Subcutaneous adipose tissue (tissue), 4 donors: ENCODE measurements around the gene LLPH. TPM values are rescaled to one million over a fixed set of nuclear protein-coding genes. Genes with fewer than 3 reads are reported as not detected.

Experiments
- total RNA-seq, 4 donors: library from RNA; depleted of rRNA; stranded (reverse); fragments of >200 nt; gene quantifications; one replicate each; pipeline ENCODE4 v1.1.0, GENCODE V29; 2016
- TF ChIP-seq, protein P1 (sequence below): fragments of 450-650 bp; IDR thresholded peaks from one replicate; pipeline ENCODE4 v1.5.1; 2016; ENCODE audit warnings: low read depth, mild to moderate bottlenecking, control low read depth, antibody characterized with exemption, moderate library complexity

LLPH gene
- total RNA-seq, 4 donors from 2014 or later, result 4.9 to 6.8 (median 5.5) TPM

DNA sequence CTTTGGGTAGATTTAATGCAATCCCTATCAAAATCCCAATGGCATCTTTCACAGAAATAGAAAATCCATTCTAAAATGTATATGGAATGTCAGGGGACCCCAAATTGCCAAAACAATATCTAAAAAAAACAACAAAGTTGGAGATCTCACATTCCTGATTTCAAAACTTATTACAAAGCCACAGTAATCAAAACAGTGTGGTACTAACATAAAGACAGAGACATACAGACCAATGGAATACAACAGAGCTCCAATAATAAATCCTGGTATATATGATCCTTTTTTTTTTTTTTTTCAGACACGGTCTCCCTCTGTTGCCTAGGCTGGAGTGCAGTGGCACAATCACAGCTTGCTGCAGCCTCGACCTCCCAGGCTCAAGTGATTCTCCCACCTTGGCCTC, 34.6 kb upstream of the LLPH start:
- TF ChIP-seq, protein P1, sequence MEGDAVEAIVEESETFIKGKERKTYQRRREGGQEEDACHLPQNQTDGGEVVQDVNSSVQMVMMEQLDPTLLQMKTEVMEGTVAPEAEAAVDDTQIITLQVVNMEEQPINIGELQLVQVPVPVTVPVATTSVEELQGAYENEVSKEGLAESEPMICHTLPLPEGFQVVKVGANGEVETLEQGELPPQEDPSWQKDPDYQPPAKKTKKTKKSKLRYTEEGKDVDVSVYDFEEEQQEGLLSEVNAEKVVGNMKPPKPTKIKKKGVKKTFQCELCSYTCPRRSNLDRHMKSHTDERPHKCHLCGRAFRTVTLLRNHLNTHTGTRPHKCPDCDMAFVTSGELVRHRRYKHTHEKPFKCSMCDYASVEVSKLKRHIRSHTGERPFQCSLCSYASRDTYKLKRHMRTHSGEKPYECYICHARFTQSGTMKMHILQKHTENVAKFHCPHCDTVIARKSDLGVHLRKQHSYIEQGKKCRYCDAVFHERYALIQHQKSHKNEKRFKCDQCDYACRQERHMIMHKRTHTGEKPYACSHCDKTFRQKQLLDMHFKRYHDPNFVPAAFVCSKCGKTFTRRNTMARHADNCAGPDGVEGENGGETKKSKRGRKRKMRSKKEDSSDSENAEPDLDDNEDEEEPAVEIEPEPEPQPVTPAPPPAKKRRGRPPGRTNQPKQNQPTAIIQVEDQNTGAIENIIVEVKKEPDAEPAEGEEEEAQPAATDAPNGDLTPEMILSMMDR, result no peak

DNA sequence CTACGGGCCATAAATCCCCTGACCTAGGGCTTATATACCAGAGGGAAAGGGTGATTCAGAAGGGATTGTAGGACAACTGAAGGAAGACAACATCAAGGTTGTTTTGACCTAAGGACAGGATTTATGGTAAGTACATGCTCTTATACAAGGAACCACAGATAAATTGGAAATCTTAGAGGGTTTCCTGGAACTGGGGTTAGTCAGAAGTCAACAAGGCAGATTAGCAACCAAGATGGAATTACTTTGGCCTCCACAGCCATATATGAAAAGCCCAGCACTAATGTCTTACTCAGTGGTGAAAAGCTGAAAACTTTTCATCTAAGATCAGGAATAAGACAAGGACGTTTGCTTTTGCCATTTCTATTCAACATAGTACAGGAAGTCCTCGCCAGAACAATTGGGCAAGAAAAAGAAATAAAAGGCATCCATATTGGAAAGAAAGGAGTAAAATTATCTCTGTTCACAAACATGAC, 33.8 kb upstream of the LLPH start:
- TF ChIP-seq, protein P1, result no peak

DNA sequence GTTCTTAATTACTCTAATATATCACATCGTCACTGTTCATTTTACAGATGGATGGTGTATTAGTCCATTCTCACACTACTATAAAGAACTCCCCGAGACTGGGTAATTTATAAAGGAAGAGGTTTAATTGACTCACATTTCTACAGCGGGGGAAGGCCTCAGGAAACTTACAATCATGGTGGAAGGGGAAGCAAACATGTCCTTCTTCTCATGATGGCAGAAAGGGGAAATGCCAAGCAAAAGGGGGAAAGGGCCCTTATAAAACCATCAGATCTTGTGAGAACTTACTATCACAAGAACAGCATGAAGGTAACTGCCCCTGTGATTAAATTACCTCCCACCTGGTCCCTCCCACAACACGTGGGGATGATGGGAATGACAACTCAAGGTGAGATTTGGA, 32.7 kb upstream of the LLPH start:
- TF ChIP-seq, protein P1, result no peak

DNA sequence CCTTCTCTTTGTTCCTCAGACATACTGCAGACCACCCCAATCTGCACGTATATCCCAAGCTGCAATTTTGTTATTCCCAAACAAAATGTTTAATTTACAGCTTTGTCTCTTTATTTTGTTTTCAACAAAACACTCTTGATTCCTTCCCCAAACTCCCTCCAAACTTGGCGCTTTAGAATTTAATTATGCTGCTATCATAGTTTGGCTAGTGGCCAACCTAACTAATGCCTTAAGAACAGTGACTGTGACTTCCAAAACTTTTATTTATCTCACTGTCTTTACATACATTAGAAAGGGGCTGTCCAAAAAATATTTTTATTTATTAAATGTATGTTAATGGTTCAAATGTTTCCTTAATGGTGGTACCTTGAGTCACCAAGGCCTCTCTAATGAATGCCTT, 32.2 kb upstream of the LLPH start:
- TF ChIP-seq, protein P1, result no peak

DNA sequence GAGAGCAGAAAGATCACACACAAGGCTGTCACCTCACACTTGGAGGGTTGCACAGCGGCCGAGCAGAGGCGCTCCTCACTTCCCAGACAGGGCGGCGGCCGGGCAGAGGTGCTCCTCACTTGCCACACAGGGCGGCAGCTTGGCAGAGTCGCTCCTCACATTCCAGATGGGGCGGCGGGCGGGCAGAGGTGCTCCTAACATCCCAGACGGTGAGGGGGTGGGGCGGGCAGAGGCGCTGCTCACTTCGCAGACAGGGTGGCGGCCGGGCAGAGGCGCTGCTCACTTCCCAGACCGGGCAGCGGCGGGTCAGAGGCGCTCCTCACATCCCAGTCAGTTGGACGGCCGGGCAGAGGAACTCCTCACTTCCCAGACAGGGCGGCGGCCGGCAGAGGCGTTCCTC, 30.2 kb upstream of the LLPH start:
- TF ChIP-seq, protein P1, result no peak

DNA sequence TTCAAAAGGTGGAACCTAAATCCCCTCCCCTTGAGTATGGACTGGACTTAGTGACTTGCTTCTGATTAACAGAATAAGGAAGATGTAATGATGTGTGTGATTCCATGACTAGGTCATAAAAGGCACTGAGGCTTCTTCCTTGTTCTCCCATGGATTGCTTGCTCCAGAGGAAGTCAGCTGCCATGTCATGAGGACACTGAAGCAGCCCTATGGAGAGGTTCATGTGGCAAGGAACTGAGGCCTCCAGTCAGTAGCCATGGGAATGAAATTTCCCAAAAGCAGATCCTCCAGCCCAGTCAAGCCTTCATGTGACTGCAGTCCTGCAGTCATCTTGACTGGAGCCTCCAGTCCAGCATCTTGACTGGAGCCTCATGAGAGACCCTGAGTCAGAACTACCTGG, 28.6 kb upstream of the LLPH start:
- TF ChIP-seq, protein P1, result no peak

DNA sequence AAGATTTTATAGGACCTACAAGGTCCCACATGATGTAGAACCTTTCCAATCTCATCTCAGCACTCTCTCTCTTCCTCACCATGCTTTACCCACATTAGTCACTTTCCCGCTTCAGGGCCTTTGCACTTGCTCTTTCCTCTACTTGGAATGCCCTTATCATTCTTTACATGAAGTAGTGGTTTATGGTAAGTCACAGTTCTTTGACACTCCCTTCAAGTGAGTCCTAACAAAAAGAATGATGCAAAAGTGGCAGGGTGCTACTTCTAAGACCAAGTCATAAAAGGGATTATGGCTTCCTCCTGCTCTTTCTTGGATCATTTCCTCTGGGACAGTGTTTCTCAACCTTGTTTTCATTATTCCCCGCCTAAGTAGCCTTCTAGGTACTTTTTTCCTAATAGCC, 26.1 kb upstream of the LLPH start:
- TF ChIP-seq, protein P1, result no peak
